DND-41 (cell line): ENCODE measurements around the gene MRRF.
"Not testable (repeated sequence)": the region's sequence is repeated elsewhere in the genome, so short reads cannot be mapped to it uniquely, and the experiment has no call there.

Experiments used
- ATAC-seq: fragments of 200-7000 bp; cut with Tn5 transposase; 3 replicates; pipeline ENCODE4 v1.9.1; 2021; ENCODE audit warnings: low read depth; ENCODE audit not compliant: insufficient read depth
- DNase-seq: peaks from one replicate; pipeline ENCODE4 v3.0.0-alpha.2; 2020
- H2AFZ ChIP-seq: 2 replicates; pipeline ENCODE4 v1.6.0; 2012; ENCODE audit warnings: low read depth, low read length
- H3K27ac ChIP-seq: 2 replicates; pipeline ENCODE4 v1.5.1; 2012; ENCODE audit warnings: low read length, inconsistent platforms
- H3K27me3 ChIP-seq: fragments of 200-600 bp; sonication (generic); 2 replicates; pipeline ENCODE4 v1.6.0; 2012; ENCODE audit warnings: low read length, mild to moderate bottlenecking, inconsistent platforms; ENCODE audit not compliant: insufficient read depth, poor library complexity
- H3K36me3 ChIP-seq: 2 replicates; pipeline ENCODE4 v1.5.1; 2012; ENCODE audit warnings: low read length, inconsistent platforms; ENCODE audit not compliant: insufficient read depth
- H3K4me1 ChIP-seq: 2 replicates; pipeline ENCODE4 v1.5.1; 2012; ENCODE audit warnings: mild to moderate bottlenecking, low read length; ENCODE audit not compliant: insufficient read depth
- H3K4me2 ChIP-seq: 2 replicates; pipeline ENCODE4 v1.6.0; 2012; ENCODE audit warnings: mild to moderate bottlenecking, moderate library complexity, low read length, inconsistent platforms; ENCODE audit not compliant: insufficient read depth
- H3K4me3 ChIP-seq, 2 experiments: fragments of 200-600 bp in 1 of 2; shearing (Covaris generic) in 1 of 2; 2 replicates each; pipeline ENCODE4 v1.5.1; 2012 to 2016; ENCODE audit warnings: inconsistent platforms in 2 of 2, low read length in 2 of 2, mild to moderate bottlenecking in 2 of 2, low read depth in 1 of 2, moderate library complexity in 1 of 2
- H3K79me2 ChIP-seq: 2 replicates; pipeline ENCODE4 v1.6.0; 2012; ENCODE audit warnings: low read length, inconsistent platforms; ENCODE audit not compliant: insufficient read depth
- H3K9ac ChIP-seq: 2 replicates; pipeline ENCODE4 v1.6.0; 2012; ENCODE audit warnings: low read depth, mild to moderate bottlenecking, inconsistent platforms, low read length, moderate library complexity
- H3K9me3 ChIP-seq: 2 replicates; pipeline ENCODE4 v1.5.1; 2012; ENCODE audit warnings: low read length, moderate library complexity, mild to moderate bottlenecking, inconsistent platforms; ENCODE audit not compliant: insufficient read depth, severe bottlenecking
- H4K20me1 ChIP-seq: 2 replicates; pipeline ENCODE4 v1.6.0; 2012; ENCODE audit warnings: low read length; ENCODE audit not compliant: insufficient read depth
- EZH2 ChIP-seq: IDR thresholded peaks from 3 replicates; pipeline ENCODE4 v1.6.1; 2012; ENCODE audit warnings: borderline replicate concordance, low read depth, mild to moderate bottlenecking, moderate library complexity, low read length, inconsistent platforms; ENCODE audit not compliant: severe bottlenecking
- TF ChIP-seq, protein P1 (sequence below): IDR thresholded peaks from 2 replicates; pipeline ENCODE4 v1.5.1; 2012; ENCODE audit warnings: borderline replicate concordance, low read length, moderate library complexity, mild to moderate bottlenecking; ENCODE audit not compliant: poor library complexity, severe bottlenecking; ENCODE audit errors: extremely low read depth

MRRF gene

DNA sequence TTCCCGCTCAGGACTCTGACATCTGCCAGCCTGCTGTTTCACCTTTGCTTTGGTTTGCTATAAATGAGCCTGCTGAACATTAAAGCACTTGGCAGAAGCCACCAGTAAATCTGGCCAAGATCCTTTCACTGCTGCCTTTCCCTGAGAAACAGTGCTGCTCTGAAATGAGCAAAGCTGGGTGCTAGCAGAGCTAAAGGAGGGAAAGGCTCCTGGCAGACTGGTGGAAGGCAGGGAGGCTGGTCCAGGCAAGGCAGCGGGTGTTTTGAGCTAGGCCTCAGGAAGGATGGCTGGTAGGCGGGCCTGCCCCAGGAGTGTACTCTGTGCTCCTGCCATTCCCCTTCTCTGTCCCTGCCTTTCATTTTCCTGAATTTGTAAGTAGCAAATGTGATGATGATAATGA lies 53.6 kb downstream of the MRRF start:
- no peaks in the 10 kb centered on the region for H3K27me3 ChIP-seq
- no peaks in the 10 kb centered on the region for H3K9me3 ChIP-seq
- no peak overlapping the region for H3K4me2 ChIP-seq
- H3K79me2 ChIP-seq, result no peaks in the 10 kb centered on the region
- peaks cover 48% of the 10 kb centered on the region for H3K36me3 ChIP-seq
- H3K27ac ChIP-seq, result no peak overlapping the region
- ATAC-seq (no peak), DNase-seq (no peak)
- H3K9ac ChIP-seq, result no peak overlapping the region
- no peak overlapping the region for H2AFZ ChIP-seq
- TF ChIP-seq, protein P1, sequence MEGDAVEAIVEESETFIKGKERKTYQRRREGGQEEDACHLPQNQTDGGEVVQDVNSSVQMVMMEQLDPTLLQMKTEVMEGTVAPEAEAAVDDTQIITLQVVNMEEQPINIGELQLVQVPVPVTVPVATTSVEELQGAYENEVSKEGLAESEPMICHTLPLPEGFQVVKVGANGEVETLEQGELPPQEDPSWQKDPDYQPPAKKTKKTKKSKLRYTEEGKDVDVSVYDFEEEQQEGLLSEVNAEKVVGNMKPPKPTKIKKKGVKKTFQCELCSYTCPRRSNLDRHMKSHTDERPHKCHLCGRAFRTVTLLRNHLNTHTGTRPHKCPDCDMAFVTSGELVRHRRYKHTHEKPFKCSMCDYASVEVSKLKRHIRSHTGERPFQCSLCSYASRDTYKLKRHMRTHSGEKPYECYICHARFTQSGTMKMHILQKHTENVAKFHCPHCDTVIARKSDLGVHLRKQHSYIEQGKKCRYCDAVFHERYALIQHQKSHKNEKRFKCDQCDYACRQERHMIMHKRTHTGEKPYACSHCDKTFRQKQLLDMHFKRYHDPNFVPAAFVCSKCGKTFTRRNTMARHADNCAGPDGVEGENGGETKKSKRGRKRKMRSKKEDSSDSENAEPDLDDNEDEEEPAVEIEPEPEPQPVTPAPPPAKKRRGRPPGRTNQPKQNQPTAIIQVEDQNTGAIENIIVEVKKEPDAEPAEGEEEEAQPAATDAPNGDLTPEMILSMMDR, result no peak
- no peak for TF ChIP-seq EZH2
- H4K20me1 ChIP-seq, result no peaks in the 10 kb centered on the region
- H3K4me1 ChIP-seq, result no peaks in the 10 kb centered on the region
- no peak overlapping the region for H3K4me3 ChIP-seq

DNA sequence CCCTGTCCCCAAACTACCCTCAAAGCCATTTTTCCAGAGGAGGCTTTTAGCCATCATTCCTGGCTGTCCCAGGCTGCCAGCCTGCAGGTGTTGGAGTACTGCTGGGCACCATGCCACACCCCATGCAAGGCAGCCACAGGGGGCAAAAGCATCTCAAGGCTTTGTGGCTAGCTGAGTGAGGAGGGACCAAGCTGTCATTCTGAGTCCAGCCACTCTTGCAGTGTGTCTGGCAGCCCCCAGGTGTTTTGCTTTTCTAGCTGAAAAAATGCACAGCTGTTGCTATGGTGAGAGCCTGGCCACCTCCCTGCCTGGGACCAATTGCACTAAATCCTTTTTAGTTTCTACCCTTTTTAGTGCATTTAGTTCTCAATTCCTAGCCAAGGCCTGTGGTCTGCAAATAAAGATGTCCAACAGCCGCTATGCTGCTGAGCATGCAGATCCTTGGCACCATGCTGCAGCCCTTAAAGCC lies 55.8 kb downstream of the MRRF start:
- H3K4me2 ChIP-seq, result no peak overlapping the region

DNA sequence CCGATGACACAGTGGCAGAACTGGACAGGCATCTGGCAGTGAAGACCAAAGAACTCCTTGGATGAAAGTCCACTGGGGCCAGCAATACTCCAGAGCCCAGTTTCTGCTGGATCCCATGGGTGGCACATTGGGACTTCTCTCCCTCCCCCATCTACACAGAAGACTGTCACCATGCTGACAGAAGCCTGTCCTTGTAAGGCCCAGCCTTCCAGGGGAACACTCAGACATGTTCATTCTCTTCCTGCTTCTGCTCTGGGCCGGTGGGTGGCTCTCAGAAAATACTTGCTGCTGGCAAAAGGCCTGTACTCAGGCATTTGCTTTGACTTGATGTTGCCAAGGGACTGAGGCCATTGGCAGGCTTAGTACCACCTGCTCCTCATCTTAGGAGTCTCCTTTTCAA lies 57.9 kb downstream of the MRRF start:
- Histone ChIP-seq H3K79me2 (no peaks in the 10 kb centered on the region), H4K20me1 (no peaks in the 10 kb centered on the region), H3K27ac (no peak overlapping the region), H3K9me3 (no peaks in the 10 kb centered on the region), H3K36me3 (peaks cover 40% of the 10 kb centered on the region), H3K4me1 (no peaks in the 10 kb centered on the region), H3K27me3 (no peaks in the 10 kb centered on the region), H3K4me2 (no peak overlapping the region), H3K4me3 (no peak overlapping the region), H3K9ac (no peak overlapping the region), H2AFZ (no peak overlapping the region)
- ATAC-seq, result no peak
- no peak for TF ChIP-seq EZH2
- TF ChIP-seq, protein P1, result no peak
- no peak for DNase-seq

More for the DNA sequence above, 55.8 kb downstream of the MRRF start:
- TF ChIP-seq, protein P1, result no peak
- no peak for TF ChIP-seq EZH2
- Histone ChIP-seq H3K4me1 (no peaks in the 10 kb centered on the region), H3K9ac (no peak overlapping the region), H3K9me3 (no peaks in the 10 kb centered on the region), H3K79me2 (no peaks in the 10 kb centered on the region), H3K27me3 (no peaks in the 10 kb centered on the region), H3K36me3 (peaks cover 44% of the 10 kb centered on the region), H3K4me3 (no peak overlapping the region), H4K20me1 (no peaks in the 10 kb centered on the region), H3K27ac (no peak overlapping the region), H2AFZ (no peak overlapping the region)
- DNase-seq, result no peak
- ATAC-seq, result no peak; the same call in 2 of the 3 replicates

DNA sequence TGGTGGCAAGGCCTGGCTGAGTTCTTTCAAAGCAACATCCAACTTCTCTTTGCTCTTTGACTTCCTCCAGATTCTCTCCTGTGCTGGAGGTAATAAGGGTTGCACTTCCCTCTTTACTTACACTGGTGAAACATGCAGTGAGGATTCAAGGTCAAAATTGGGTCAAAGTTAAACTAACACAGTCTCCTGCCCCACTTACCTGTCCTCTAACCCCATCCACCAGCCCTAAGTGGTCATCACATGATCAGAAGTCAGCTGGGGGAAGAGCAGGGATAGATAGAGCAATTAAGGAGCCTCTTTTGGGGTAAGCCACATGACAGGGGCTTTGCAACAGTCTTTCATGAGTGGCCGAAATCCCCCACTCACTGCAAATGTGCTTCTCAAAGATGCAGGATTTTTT lies 60.0 kb downstream of the MRRF start:
- H3K9ac ChIP-seq, H4K20me1 ChIP-seq, H3K4me1 ChIP-seq, H3K4me2 ChIP-seq, H3K79me2 ChIP-seq, DNase-seq, H2AFZ ChIP-seq, H3K27me3 ChIP-seq, ATAC-seq, H3K9me3 ChIP-seq, H3K4me3 ChIP-seq, H3K27ac ChIP-seq: not testable (repeated sequence)
- peaks cover 32% of the 10 kb centered on the region for H3K36me3 ChIP-seq
